GM18519 (cell line): ENCODE results near the gene BEGAIN.

Experiments used
- ATAC-seq: cut with Tn5 transposase; IDR thresholded peaks from one replicate; pipeline ENCODE4 v1.9.1; 2021; ENCODE audit warnings: mild to moderate bottlenecking, moderate library complexity; ENCODE audit not compliant: unreplicated experiment, low FRiP score

Gene BEGAIN

DNA sequence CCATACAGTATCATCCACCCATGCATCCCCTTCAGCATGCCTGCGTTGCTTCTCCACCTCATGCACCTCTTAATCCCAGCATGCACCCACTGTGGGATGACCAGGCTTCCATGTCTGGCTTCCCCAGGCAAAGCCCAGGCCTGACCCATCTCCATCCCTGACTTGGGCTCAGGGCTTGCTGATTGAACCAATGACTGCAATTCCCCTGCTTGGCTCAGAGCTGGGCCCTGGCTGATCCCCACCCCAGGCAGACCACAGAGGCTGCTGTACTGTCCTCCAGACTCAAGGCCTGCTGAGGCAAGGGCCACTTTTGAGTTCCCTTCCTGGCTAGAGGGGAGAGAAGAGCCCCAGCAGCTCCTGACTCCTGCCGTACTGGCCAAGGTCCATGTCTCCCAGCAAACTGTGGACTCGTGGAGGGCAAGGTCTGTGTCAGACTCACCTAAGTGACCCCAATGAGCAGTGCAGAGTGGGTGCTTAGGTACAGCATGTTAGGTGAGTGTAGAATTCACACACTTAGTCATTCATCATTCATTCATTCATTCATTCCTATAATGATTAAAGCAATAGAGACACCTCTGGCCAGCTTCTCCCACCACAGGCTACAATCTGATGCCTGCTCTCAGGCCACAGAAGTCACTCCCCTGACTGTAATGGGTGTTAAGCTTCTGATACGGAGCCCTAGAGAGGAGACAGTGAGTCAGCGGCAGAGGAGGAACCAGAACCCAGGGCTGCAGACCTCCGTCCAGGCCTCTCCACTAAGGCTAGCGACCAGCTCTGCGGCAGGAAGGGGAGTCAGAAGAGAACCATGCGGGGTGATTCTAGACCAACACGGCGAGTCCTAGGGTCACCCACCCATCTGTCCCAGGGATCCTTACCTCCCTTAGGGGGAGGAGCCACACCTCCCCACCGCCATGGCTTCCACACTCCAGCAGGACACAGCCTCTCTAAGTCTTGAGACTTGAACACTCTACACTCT, 2.9 kb downstream of the BEGAIN start:
- ATAC-seq = no peak

DNA sequence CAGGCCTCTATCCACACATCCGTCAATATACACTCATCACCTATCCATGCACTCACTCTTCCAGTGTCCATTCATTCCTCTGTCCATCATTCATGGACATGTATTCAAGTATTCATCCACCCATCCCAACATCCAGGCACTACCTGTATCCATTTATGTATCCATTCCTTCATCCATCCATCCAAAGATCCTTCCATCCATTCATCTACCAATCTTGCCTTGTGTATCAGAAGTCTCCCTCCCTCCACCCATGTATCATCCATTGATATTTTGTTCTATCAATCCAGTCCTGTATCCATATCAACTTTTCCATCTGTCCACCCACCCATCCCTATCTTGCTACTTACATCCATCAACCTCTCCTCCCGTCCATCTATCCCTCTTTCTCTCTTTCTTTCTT, 4.0 kb downstream of the BEGAIN start:
- no peak for ATAC-seq

DNA sequence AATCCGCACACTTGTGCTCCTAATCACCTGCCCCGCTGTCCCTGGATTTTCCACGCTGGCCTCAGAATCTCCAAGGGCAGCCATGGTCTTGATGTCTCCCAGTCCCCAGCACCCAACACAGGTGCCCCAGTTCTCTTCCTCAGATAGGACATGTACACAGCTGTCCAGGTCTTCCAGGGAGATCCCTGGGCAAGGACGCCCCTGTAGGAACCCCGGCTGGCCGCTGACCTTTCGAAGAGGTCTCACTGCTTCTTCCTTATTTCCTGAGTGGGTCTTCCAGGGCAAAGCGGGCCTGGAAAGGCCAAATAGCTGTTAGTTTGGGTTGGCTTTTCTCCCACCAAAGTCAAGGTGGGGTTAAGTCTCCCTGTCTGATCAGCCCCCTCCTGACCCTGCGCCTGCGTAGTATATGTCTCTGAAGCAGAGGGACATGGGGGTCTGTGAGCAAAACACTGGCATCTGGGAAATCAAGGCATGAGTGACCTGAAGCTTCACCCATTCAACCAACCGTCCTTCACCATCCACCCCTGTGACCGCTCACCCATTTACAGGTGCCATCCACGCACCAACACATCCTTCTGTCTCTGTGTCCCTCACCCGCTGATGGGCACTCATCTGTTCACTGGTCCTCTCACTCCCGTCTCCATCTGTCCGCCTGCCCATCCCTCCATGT, 4.6 kb downstream of the BEGAIN start:
- no peak for ATAC-seq

DNA sequence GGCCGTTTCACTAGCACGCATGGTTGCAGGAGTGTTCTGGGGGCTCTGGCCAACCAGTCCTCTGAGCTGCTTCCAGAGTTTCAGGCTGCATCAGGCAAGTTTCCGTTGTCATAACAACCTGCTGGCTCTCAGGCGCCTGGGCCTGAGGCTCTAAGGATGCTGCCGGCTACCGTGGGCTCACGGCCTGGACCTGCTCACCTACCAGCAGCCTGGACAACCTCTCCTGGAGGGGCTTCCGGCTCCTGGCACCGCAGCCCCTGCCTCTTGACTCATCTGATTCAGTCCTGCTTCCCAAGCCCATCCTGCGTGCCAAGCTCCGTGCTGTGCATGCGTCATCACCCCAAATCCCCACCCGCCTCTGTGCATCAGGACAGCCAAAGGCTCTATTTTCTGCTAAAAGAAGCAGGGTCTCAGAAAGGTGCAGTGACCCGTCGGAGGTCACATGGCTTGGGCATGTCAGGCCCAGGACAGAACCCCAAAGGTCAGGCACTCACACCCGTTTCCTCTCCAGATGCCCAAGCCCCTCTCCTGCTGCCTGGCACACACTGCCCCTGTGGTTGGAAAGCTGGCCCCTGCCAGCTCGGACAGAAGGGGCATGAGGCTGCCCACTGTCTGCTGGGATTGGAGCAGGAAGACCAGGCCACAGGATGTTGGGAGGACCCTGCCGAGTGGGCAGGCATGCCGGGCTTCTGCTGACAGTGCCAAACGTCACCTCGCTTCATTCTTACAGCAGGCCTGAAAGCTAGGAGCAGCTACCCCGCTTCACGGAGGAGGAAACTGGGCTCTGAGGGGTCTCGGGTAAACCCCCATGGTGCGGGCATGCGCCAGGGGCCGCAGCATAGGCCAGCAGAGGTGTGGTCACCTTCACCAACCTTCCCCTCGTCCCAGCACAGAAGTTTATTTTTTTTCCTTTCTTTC, 5.7 kb downstream of the BEGAIN start:
- ATAC-seq = no peak

DNA sequence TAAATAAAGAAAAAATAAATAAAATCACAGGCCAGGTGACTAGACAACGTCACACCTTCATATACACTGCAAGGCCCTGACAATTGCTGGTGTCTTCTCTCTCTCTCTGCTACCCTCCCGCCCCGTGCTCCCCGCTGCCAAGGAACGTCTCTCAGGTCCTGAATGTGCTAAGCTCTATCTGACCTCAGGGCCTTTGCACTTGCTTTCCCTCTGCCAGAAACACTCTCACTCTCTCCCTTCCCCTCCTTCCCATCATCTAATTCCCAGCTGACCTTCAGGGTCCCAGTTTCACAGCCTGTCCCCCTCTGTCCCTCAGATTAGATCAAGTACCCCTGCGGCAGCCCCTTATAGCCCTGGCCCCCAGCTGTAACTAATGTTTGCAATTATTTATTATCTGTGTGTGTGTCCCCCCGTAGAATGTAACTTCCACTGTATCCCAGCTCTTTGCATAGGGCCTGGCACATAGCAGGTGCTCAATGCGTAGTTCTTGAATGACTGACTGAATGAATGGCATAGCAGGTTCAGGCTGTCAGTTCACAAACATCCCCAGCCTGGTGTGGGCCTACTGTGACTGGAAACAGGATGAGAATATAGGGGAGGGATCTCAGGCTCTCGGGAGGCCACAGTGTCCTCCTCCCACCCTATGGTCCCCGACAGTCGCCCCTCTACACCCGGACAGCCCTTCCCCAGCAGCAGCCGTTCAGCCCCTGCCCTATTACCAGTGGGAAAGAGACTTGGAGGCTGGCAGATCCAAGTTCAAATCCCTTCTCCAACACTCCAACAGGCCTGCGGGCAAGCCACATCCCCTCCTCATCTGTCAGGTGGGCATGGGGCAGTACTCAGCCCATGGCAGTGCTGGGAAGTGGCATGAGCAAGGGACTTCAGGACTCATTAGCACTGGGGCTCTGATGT, 6.6 kb downstream of the BEGAIN start:
- ATAC-seq = no peak

DNA sequence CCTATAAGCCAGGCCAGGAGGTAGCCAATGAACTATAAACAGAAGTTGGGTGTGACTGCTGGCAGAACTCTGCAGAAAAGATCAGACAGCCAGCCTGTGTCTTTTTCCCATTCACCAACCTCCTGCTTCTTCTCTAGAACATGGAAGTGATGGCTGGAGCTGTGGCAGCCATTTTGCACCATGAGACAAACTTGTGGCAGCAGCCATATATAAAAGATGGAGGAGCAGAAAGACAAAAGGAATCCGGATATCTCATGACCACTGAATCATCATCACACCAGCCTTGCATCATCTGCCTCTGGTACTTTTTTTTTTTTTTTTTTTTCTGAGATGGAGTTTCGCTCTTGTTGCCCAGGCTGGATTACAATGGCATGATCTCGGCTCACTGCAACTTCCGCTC, 8.7 kb downstream of the BEGAIN start:
- no peak for ATAC-seq

DNA sequence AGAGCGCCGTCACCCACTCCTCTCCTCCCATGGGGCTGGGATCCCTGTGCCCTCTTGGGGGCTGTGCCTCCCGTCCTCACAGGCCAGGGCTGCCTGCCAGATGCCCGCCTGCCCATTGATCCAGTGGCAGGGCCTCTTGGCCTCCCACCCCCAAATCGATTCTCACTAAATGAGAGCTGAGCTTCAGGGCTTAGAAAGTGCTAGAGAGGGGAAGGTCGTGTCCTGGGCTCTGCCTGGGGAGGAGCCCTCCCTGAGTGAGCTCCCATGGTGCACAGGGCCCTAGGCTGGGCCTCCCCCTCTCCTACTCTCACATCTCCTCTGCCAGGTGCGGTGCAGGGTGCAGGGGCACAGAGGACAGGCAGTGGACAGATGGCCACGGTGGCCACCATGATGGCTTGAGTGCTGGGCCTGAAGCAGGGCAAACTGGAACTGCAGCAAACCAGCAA, 9.2 kb downstream of the BEGAIN start:
- ATAC-seq = no peak

DNA sequence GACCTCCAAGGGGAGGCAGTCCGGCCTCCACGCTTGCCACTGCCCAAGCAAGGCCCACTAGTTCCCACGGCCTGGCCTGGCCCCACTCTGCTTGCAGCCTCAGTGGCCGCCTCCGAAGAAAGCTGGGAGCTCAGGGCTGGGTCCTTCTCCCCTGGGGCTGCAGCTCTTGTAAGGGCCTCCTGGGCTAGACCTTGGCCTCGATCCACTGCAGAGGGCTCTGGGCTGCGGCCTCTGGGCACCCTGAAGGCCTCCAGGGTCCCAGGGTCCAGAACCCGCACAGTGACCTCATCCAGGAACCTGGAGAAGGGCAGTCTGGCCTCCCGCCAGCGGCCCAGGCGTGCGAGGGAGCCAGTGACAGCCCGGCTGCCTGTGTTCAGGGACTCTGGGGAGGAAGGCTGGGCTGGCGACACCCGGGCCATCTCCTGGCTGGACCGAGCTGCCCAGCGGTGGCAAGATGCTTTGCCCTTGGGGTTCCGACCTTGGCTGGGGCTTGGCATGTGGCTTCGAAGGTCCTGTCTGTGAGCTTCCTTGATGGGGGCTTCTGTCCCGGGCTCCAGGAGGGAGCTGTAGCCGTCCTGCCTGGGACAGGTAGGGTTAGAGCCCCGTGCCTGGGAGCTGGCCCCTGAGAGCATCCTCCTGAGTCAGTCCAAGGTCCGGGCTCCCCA, 9.8 kb downstream of the BEGAIN start:
- ATAC-seq = no peak

DNA sequence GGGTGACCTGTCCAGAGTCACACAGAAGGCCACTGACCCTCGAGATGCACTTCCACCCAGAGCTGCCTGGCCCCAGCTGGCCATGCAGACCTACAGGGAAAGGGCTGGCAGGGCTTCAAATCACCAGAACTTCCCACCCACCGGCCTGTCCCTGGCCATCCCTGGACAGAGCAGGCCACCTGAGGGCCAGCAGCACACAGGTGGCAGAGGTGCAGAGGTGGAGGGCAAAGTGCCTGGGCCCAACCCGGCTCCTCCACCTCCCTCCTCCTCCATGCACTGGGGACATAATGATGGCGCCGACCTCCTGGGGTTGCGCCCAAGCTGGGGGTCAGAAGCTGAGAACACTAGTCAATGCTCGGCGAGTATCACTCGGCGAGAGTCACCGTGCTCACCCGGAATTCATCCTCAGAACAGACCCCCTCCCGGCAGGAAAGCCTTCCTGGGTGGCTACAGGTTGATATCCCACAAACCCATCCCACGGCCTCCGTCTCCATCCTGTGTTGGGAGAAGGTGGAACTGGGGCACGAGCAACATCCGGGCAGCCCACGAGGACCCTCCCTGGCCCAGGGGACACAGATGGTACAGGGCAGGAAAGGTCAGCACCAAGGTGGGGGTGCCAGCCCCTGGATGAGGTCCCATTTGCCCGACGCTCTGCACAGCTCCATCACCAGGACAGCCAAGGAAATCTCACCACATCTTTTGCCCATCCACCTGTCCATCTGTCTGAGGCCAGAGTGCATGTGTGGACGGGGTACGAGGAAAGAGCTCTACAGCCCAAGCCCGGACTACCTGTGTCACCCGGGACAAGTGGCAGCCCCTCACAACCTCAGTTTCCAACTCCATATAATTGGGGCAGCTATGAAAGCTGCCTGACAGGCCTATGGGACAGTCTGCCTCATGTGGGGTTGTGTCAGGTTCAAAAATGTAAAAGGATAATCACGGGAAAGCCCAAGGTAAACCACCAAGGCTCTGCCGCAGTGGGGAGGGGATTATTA, 10.8 kb downstream of the BEGAIN start:
- ATAC-seq = no peak

DNA sequence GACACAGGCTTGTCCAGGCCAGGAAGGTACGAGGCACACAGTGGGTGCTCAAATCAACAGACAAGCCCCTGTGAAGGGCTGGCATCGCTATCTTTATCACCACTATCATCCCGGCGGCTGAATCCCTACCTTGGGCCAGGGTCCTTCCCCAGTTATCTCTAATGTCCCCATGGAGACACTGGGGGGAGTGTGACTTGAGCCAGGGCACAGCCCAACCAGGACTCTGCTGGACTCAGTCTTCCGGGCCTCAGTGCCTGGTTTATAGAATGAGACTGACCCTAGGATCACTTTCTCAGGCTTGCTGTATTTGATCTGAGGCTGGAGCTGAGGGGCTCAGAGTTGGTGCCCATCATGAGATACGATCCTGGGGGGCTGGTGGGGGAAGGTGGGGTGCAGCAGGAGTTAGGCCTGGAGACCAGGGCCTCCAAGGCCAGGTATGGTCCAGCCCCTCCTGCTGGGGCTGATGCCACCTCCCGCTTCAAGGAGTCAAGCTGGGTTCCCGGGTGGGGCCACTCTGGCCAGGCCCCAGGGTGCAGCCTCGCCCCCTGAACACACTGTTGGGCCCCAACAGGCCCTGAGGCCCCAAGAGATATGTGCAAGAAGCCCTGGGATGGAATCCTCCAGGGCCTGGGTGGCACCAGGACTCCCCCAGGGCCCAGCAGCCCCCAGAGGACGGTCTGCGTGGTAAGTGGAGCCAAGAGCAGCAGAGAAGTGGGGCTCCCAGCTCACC, 11.8 kb downstream of the BEGAIN start:
- ATAC-seq = no peak

DNA sequence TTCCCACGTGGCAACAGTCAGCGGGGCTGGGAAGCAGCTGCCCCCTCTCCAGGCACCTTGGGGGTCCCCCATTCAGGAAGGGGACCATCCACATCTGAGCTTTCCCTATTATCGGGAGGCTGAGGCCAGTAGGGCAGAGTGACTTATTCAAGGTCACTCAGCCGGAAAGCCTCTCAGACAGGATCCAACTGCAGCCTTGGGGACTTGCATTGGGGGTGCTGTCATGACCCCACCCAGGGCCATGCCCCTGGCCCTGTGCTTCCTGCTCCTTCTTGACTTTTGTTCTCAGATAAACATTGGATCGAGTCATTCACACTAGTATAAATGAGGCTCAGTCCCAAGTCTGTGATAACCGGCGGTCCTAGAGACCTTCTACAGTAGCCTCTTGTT, 12.6 kb downstream of the BEGAIN start:
- ATAC-seq = no peak

DNA sequence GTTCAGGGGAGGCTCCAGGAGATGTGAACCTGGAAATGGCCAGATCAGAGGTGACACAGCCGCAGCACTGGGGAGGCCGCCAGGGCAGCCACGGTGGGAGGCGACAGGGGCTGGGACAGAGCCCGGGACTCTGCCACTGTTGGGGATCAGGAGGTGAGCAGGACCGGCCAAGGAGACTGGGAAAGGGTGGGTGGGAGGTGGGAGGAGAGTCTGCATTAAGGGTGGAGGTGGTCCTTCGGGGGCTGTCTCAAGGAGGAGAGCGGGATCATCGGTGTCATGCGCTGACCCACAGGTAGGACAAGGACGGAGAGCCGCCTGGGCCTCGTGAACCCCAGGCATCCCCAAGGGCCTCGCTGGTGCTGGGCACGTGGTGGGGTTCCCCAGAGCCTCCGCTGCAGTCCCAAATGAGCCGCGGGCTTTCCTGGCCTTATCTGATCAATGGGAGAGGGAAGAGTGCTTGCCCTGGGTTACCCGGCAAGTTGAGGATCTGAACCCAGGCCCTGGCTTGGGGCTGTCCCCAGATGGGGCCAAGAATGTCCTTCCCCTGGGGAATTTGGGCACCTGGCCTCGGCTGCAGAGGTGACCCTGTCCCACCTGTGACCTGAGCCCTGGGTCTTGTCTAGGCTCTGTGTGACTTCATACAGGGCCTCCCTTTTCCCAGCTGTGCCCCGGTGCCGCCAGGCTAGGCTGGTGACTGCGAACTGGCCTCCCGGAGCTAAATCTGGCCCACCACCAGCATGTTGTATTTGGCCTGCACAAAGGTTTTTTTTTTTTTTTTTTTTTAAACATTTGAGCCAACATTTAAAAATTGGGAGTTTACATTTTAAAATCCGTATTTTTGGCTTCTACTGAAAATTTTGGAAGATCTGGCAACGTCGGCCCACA, 13.2 kb downstream of the BEGAIN start:
- no peak for ATAC-seq

DNA sequence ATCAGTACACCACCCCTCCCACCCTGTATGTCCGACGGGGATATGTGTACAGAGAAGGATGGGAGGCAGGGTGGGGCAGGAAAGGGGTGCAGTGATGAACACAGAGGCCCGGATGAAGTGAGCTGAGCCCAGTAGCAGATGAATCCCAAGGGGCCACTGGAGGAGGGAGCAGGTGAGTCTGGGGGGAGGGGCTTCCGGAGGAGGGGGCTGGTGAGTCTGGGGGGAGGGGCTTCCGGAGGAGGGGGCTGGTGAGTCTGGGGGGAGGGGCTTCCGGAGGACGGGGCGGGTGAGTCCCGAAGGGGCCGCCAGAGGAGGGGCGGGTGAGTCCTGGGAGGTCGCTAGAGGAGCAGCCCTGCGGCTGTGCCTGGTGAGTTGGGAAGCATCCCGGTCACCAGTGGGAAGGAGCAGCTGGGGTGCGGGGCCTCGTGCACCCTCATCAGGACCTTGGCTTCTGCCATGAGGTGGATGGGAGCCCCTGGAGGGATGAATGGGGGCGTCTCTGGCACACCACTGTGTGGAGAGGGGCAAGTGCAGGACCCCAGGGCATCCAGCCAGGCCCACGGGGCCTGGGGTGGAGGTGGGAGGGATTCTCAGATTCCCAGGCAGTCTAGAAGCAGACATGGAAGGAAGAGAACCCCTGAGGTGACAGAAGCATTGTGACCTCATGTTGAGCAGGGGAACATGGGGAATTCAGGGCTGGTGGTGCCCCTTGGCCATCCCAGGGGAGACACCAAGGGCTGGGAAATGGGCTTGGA, 14.0 kb downstream of the BEGAIN start:
- no peak for ATAC-seq

DNA sequence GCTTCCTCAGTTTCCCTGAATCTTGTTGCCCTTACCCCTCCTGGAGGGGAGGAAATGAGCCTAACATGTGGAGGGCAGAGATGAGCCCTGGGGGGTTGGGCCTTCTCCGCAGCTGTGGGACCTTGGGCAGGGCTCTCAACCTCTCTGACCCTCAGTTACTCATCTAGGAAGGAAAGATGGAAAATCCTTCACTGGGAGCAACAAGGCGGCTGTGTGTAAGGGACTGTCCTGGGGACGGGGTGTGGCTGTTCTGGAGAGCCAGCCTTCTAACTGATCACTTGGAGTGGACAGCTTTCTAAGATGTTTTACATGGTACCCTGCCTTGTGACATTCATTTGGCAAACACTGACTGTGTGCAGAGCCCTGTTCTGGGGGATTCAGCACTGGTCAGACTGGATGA, 14.7 kb downstream of the BEGAIN start:
- ATAC-seq = no peak

DNA sequence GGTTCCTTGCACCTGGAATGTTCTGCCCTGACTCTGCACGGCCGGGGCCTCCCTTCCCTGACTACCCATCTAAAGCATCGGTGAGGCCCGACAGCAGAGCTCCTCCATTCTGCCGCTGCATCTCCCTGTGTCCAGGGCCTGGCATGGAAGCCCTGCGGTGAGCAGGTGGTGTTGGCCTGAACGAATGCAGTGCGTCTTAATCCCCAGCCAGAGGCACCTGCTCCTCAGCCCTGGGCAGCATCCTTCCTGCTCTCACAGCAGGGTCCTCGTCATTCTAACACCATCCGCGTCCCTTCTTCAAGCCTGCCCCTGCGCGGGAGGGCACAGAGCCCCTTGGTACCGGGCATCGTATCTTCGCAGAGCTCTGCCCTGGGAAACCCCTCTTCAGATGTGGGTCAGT, 15.4 kb downstream of the BEGAIN start:
- no peak for ATAC-seq
